Skin of body (tissue), 2 donors: ENCODE results near the gene RABL6. TPM values are rescaled to one million over a fixed set of nuclear protein-coding genes. Genes with fewer than 3 reads are reported as not detected.

Experiments used
- DNase-seq: peaks from one replicate; lab custom pipeline; 2025; lab: John Stamatoyannopoulos, UW
- total RNA-seq: library from RNA; depleted of rRNA; stranded (reverse); fragments of >200 nt; gene quantifications from one replicate; pipeline ENCODE4 v1.2.3, GENCODE V29; 2014

The RABL6 gene
- total RNA-seq, 1 donor from 2014 or later, result 28.0 TPM

- DNase-seq, result no peak
These were observed 7.1 kb downstream of the RABL6 start for GRCh38 chr9:136814725-136815421.

GRCh38 chr9:136815422-136815782, 7.7 kb downstream of the RABL6 start:
- no peak for DNase-seq

GRCh38 chr9:136820971-136821825, 13.4 kb downstream of the RABL6 start:
- DNase-seq, result no peak

GRCh38 chr9:136821826-136822544, 14.2 kb downstream of the RABL6 start:
- no peak for DNase-seq

- DNase-seq, result no peak
These were observed 15.6 kb downstream of the RABL6 start for GRCh38 chr9:136823136-136824046.

- no peak for DNase-seq
These were observed 16.9 kb downstream of the RABL6 start for GRCh38 chr9:136824496-136825225.

GRCh38 chr9:136825295-136826187, 17.8 kb downstream of the RABL6 start:
- no peak for DNase-seq

GRCh38 chr9:136826188-136826541, 18.4 kb downstream of the RABL6 start:
- DNase-seq, result no peak

GRCh38 chr9:136826703-136827582, 19.2 kb downstream of the RABL6 start:
- DNase-seq, result no peak

GRCh38 chr9:136827794-136828473, 20.2 kb downstream of the RABL6 start:
- no peak for DNase-seq

- no peak for DNase-seq
These were observed 20.9 kb downstream of the RABL6 start for GRCh38 chr9:136828474-136829140.

- no peak for DNase-seq
These were observed 21.7 kb downstream of the RABL6 start for GRCh38 chr9:136829412-136829811.

- no peak for DNase-seq
These were observed 22.5 kb downstream of the RABL6 start for GRCh38 chr9:136829981-136830885.

- DNase-seq, result no peak
These were observed 23.4 kb downstream of the RABL6 start for GRCh38 chr9:136831002-136831719.

GRCh38 chr9:136831720-136832104, 24.0 kb downstream of the RABL6 start:
- DNase-seq, result no peak

GRCh38 chr9:136832581-136832980, 24.8 kb downstream of the RABL6 start:
- DNase-seq, result no peak
